ENCODE measurements around the gene VEGFA. TPM values are rescaled to one million over a fixed set of nuclear protein-coding genes. Genes with fewer than 3 reads are reported as not detected.
"Not testable (repeated sequence)": the region's sequence is repeated elsewhere in the genome, so short reads cannot be mapped to it uniquely, and the experiment has no call there.

Gene VEGFA
- total RNA-seq, 4 donors from 2014 or later, result 36.2 to 91.3 (median 70.4) TPM

DNA sequence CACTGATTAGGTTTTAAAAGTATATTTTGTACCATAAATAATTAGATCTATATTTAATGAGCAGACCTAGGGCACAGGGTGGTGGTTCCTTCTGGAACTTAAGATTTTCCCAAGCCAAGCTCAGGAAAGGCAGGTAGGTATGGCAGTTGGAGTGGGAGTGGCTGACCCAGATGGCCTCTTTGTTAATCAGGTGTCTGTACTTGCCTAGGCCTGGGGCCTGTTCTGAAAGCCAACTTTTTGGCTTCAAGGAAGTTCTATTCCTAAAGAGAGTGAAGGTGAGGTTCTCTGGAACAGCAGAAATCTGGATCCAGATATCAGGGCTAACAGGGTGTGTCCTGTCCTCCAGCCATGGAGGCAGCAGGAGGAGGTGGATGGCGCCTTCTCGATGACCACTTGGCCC lies 44.9 kb downstream of the VEGFA start:
- TF ChIP-seq, protein P1, sequence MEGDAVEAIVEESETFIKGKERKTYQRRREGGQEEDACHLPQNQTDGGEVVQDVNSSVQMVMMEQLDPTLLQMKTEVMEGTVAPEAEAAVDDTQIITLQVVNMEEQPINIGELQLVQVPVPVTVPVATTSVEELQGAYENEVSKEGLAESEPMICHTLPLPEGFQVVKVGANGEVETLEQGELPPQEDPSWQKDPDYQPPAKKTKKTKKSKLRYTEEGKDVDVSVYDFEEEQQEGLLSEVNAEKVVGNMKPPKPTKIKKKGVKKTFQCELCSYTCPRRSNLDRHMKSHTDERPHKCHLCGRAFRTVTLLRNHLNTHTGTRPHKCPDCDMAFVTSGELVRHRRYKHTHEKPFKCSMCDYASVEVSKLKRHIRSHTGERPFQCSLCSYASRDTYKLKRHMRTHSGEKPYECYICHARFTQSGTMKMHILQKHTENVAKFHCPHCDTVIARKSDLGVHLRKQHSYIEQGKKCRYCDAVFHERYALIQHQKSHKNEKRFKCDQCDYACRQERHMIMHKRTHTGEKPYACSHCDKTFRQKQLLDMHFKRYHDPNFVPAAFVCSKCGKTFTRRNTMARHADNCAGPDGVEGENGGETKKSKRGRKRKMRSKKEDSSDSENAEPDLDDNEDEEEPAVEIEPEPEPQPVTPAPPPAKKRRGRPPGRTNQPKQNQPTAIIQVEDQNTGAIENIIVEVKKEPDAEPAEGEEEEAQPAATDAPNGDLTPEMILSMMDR (IDR thresholded peaks at IDR 0.05), result no peak
- TF ChIP-seq POLR2A (IDR thresholded peaks at IDR 0.05), result no peak
- no peak overlapping the region for H3K4me3 ChIP-seq (ENCODE audit: low read depth, poor library complexity, severe bottlenecking)
- WGBS, 2 donors, result 29 to 36% methylated on average over 2 of the region's 2 CpGs
- no peak for DNase-seq (ENCODE audit: low spot score in 2 of 2)
- intact Hi-C loops (cut with DNase I; ENCODE audit: low total_unique reads), result no loop called here

GRCh38 chr6:43817192-43817591 lies 47.2 kb downstream of the VEGFA start:
- 57 to 71% methylated on average over 4 of the region's 4 CpGs for WGBS, 2 donors
- H3K4me3 ChIP-seq (ENCODE audit: low read depth, poor library complexity, severe bottlenecking), result no peak overlapping the region
- TF ChIP-seq, protein P1 (IDR thresholded peaks at IDR 0.05), result no peak
- TF ChIP-seq POLR2A (IDR thresholded peaks at IDR 0.05), result no peak
- no peak for DNase-seq (ENCODE audit: low spot score in 2 of 2)
- intact Hi-C loops (cut with DNase I; ENCODE audit: low total_unique reads), result no loop called here

DNA sequence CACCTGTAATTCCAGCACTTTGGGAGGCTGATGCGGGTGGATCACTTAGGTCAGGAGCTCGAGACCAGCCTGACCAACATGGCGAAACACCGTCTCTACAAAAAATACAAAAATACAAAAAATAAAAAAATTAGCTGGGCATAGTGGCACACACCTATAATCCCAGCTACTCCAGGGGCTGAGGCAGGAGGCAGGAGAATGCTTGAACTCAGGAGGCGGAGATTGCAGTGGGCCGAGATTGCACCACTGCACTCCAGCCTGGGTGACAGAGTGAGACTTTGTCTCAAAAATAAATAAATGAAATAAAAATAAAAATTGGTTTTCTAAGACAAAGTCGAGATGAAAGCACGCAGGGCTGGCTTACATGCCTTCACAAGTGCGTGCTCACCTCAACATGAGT lies 49.0 kb downstream of the VEGFA start:
- H3K4me3 ChIP-seq (ENCODE audit: low read depth, poor library complexity, severe bottlenecking); intact Hi-C loops (cut with DNase I; ENCODE audit: low total_unique reads); DNase-seq (ENCODE audit: low spot score in 2 of 2): not testable (repeated sequence)
- WGBS, 2 donors, result 92% methylated on average over 9 of the region's 9 CpGs

GRCh38 chr6:43819958-43820357 lies 49.9 kb downstream of the VEGFA start:
- no peak for DNase-seq (ENCODE audit: low spot score in 2 of 2)
- H3K4me3 ChIP-seq (ENCODE audit: low read depth, poor library complexity, severe bottlenecking), result no peak overlapping the region
- 70 to 73% methylated on average over 5 of the region's 5 CpGs for WGBS, 2 donors
- intact Hi-C loops (cut with DNase I; ENCODE audit: low total_unique reads), result no loop called here
- TF ChIP-seq, protein P1 (IDR thresholded peaks at IDR 0.05), result no peak
- TF ChIP-seq POLR2A (IDR thresholded peaks at IDR 0.05), result no peak

- intact Hi-C loops (cut with DNase I; ENCODE audit: low total_unique reads), result no loop called here
- no peak for TF ChIP-seq POLR2A (IDR thresholded peaks at IDR 0.05)
- TF ChIP-seq, protein P1 (IDR thresholded peaks at IDR 0.05), result no peak
- no peak overlapping the region for H3K4me3 ChIP-seq (ENCODE audit: low read depth, poor library complexity, severe bottlenecking)
- WGBS, 2 donors, result 90% methylated on average over 6 of the region's 6 CpGs
- no peak for DNase-seq (ENCODE audit: low spot score in 2 of 2)
Observed at GRCh38 chr6:43820486-43820885, 50.5 kb downstream of the VEGFA start.

DNA sequence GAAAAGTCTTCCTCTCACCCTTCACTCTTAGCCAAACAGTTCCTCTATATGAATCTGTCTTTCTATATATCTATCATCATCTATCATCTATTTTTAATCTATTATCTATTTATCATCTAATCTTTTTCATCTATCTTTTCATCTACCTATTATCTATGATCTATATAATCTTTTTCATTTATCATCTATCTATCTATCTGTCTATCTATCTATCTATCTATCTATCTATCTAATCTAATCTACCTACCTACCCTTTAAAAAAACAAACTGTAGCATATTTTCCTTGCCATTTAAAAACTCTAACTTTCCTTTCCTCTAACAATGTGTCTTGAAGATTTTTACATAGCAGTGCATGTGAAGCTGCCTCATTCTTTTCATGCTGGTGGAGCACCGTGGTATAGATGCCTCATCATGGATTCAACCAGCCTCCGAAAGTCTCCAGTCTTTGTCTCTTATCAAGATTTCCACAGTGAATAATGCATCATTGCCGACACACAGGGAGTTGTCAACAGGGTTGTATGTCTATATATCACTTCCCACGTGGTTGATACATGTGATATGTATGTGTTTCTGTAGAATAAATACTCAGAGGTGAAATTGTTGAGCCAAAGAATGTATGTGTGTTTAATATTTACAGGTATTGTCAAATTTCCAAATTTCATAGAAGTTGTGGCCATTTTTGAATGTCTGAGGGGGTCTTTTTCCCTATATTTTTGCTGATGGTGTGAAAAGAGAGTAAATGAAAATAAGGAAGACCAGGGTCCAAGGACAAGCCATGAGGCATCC lies 51.3 kb downstream of the VEGFA start:
- no peak for DNase-seq (ENCODE audit: low spot score in 2 of 2)
- TF ChIP-seq, protein P1 (IDR thresholded peaks at IDR 0.05), result no peak
- no peak for TF ChIP-seq POLR2A (IDR thresholded peaks at IDR 0.05)
- WGBS, 2 donors, result 76 to 78% methylated on average over 4 of the region's 4 CpGs
- H3K4me3 ChIP-seq (ENCODE audit: low read depth, poor library complexity, severe bottlenecking), result no peak overlapping the region
- intact Hi-C loops (cut with DNase I; ENCODE audit: low total_unique reads), result no loop called here

Measured in lower leg skin (tissue), 4 donors.